ENCODE measurements around the gene MOB3A. TPM values are rescaled to one million over a fixed set of nuclear protein-coding genes. Genes with fewer than 3 reads are reported as not detected.

Gene MOB3A
- total and polyA plus RNA-seq, 9 of the 15 experiments (the other 6 are each of a cell fraction or from before 2014, with no cell fraction given): 1.1 to 24.1 (median 6.0) TPM

DNA sequence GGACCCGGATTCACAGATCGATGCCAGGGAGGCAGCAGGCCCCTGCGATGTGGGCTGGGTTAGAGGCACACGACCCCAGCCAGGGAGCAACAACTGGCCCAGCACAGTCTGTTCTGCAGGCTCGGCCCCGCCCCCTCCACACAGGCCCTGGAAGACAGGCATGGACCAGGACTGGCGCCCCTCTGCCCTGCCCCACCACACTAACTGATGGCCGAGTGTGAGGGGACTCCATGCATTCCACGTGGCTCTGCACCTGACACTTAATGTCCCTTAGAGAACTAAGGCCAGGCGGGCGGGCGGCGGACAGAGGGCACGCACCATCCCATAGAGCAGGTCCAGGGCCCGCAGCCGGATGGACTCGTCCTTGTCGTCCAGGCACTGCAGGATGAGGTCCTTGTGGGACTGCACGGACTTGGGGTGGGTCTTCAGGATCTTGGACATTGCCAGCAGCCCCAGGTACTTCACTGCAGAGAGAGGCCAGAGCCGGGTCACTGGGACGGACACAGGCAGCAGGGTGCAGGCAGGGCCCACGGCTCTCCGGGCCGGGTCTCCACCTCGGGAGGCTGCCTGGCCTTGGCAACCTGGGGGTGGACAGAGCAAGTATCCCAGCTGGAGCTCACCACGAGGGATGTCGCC, 25.4 kb upstream of the MOB3A start:
- no peaks in the 10 kb centered on the region; a peak in 1 of 5 replicates for H3K27me3 ChIP-seq (ENCODE audit: control insufficient read depth in 2 of 2, insufficient read depth in 2 of 2, low read length in 2 of 2)
- WGBS (ENCODE audit: insufficient coverage, low coverage, missing lambda C conversion rate): 95% methylated on average over 22 of the region's 27 CpGs
- H3K36me3 ChIP-seq (ENCODE audit: control insufficient read depth, insufficient read depth, low read length): peaks cover 93% of the 10 kb centered on the region; the same call in 2 of the 3 replicates
- no peak for DNase-seq (ENCODE audit: extremely low read depth in 1 of 4, low spot score in 3 of 4)
- TF ChIP-seq POLR2G (IDR thresholded peaks at IDR 0.05; ENCODE audit: low read depth, low read length): 0 out of 2 replicates have a peak, but pooled peaks have one; percentile 43
- TF ChIP-seq POLR2AphosphoS2 (IDR thresholded peaks at IDR 0.05; ENCODE audit: low read length): no peak
- no peaks in the 10 kb centered on the region for H3K9me1 ChIP-seq (ENCODE audit: control insufficient read depth, insufficient read depth, low read length)
- no peak overlapping the region; a peak in 1 of 4 replicates for H3K9ac ChIP-seq (ENCODE audit: insufficient read depth in 1 of 2, low read depth in 2 of 2, low read length in 2 of 2)
- intact Hi-C loops (cut with micrococcal nuclease): no loop called here
- H3K4me3 ChIP-seq: no peak overlapping the region
- ChIA-PET POLR2A (interaction anchor here (0.5 kb wide), 1 partner anchor 68 kb away, joined by 3 read pairs; no protein-coding TSS in a partner anchor), CTCF (ENCODE audit: low intra/inter-chr PET ratio) (no interaction called here)
- H3K27ac ChIP-seq (ENCODE audit: extremely low read depth, low read depth, low read length): no peak overlapping the region
- no peak overlapping the region for H3K4me2 ChIP-seq (ENCODE audit: insufficient read depth, low read length)
- no peak for FAIRE-seq
- no peak overlapping the region for H2AFZ ChIP-seq (ENCODE audit: low read depth, low read length)
- no peaks in the 10 kb centered on the region for H3K9me3 ChIP-seq (replicated peaks; ENCODE audit: control insufficient read depth, insufficient read depth, low read depth, low read length)
- no peak for ATAC-seq
- in situ Hi-C loops (cut with MboI): no loop called here
- no peaks in the 10 kb centered on the region for H3K79me2 ChIP-seq (ENCODE audit: control insufficient read depth, insufficient read depth, low read length)
- BruUV-seq (replicated peaks): no TSS peak
- H3K4me1 ChIP-seq (replicated peaks in 1 of 2; ENCODE audit: control insufficient read depth in 2 of 2, insufficient read depth in 2 of 2, low read length in 2 of 2): peaks cover 0 to 20% of the 10 kb centered on the region in 2 experiments; a peak in 1 of 5 replicates
- H4K20me1 ChIP-seq (replicated peaks; ENCODE audit: control insufficient read depth, insufficient read depth, low read length): peaks cover 4% of the 10 kb centered on the region; the same call in 1 of the 2 replicates

DNA sequence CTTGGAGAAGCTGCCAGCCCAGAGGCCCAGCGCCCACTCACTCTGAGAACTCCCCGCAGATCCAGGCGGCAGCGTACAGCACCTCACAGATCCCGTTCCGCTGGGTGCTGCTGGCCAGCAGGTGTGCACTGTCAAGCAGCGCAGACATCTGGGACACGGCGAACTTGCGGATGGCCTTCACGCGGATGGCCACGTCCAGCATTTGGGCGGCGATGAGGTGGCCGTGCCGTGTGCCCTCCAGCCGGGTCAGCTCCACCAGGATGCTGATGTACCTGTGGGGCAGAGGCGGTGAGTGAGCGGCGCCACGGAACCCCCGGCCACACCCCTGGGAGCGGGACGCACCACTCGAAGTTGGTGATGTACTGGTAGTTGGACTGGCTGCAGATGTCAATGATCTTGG, 24.7 kb upstream of the MOB3A start:
- WGBS (ENCODE audit: insufficient coverage, low coverage, missing lambda C conversion rate): 95% methylated on average over 17 of the region's 26 CpGs
- ATAC-seq (no peak), FAIRE-seq (no peak), DNase-seq (ENCODE audit: extremely low read depth in 1 of 4, low spot score in 3 of 4) (no peak)
- Histone ChIP-seq H3K9me1 (ENCODE audit: control insufficient read depth, insufficient read depth, low read length) (no peaks in the 10 kb centered on the region), H3K27ac (ENCODE audit: extremely low read depth, low read depth, low read length) (no peak overlapping the region), H3K4me2 (ENCODE audit: insufficient read depth, low read length) (no peak overlapping the region), H3K79me2 (ENCODE audit: control insufficient read depth, insufficient read depth, low read length) (no peaks in the 10 kb centered on the region), H3K27me3 (ENCODE audit: control insufficient read depth in 2 of 2, insufficient read depth in 2 of 2, low read length in 2 of 2) (no peaks in the 10 kb centered on the region; a peak in 1 of 5 replicates), H3K36me3 (ENCODE audit: control insufficient read depth, insufficient read depth, low read length) (peaks cover 95% of the 10 kb centered on the region; the same call in 2 of the 3 replicates), H3K4me3 (no peak overlapping the region), H4K20me1 (replicated peaks; ENCODE audit: control insufficient read depth, insufficient read depth, low read length) (peaks cover 4% of the 10 kb centered on the region; the same call in 1 of the 2 replicates), H3K9ac (ENCODE audit: insufficient read depth in 1 of 2, low read depth in 2 of 2, low read length in 2 of 2) (0 out of 4 replicates have a peak overlapping the region, but pooled peaks of 1 of the 2 experiments have one; percentile 26), H3K9me3 (replicated peaks; ENCODE audit: control insufficient read depth, insufficient read depth, low read depth, low read length) (no peaks in the 10 kb centered on the region), H3K4me1 (replicated peaks in 1 of 2; ENCODE audit: control insufficient read depth in 2 of 2, insufficient read depth in 2 of 2, low read length in 2 of 2) (peaks cover 0 to 20% of the 10 kb centered on the region in 2 experiments; a peak in 1 of 5 replicates), H2AFZ (ENCODE audit: low read depth, low read length) (no peak overlapping the region)
- no TSS peak for BruUV-seq (replicated peaks)
- in situ Hi-C loops (cut with MboI): no loop called here
- peak; percentile 20 for TF ChIP-seq RBM22 (IDR thresholded peaks at IDR 0.05; ENCODE audit: low read depth, low read length, poor library complexity, severe bottlenecking)
- no peak for TF ChIP-seq ATF1 (CRISPR knock-in tag; IDR thresholded peaks at IDR 0.05)
- TF ChIP-seq ATF1 (tag; IDR thresholded peaks at IDR 0.05): no peak
- CTCF ChIA-PET (ENCODE audit: low intra/inter-chr PET ratio): no interaction called here
- POLR2A ChIA-PET: no interaction called here
- intact Hi-C loops (cut with micrococcal nuclease): no loop called here

All from K562 (cell line).